OCI-LY3 (cell line): ENCODE measurements around the gene EMC9.

ENCODE experiments used
- H2AFZ ChIP-seq: fragments of 200-600, 300-600 bp; shearing (Covaris generic); 2 replicates; pipeline ENCODE4 v1.6.0; 2014; ENCODE audit warnings: antibody characterized with exemption, low read depth, low read length
- H3K27ac ChIP-seq: fragments of 200-600, 300-600 bp; sonication (generic); 2 replicates; pipeline ENCODE4 v1.5.1; 2014; ENCODE audit warnings: mild to moderate bottlenecking, low read length, moderate library complexity, mixed read lengths
- H3K27me3 ChIP-seq: fragments of 200-600, 300-600 bp; sonication (generic); 2 replicates; pipeline ENCODE4 v1.6.1; 2014; ENCODE audit warnings: low read depth, low read length, mixed read lengths
- H3K36me3 ChIP-seq: fragments of 200-600, 300-600 bp; sonication (generic); replicated peaks from 2 replicates; pipeline ENCODE3; 2014; ENCODE audit warnings: low read depth, low read length, mixed read lengths
- H3K4me1 ChIP-seq: fragments of 300-600, 200-600 bp; sonication (generic); 2 replicates; pipeline ENCODE4 v1.6.1; 2014; ENCODE audit warnings: low read length, mixed read lengths
- H3K4me2 ChIP-seq: fragments of 200-600, 300-600 bp; sonication (generic); 2 replicates; pipeline ENCODE4 v1.6.1; 2014; ENCODE audit warnings: low read length, mixed read lengths
- H3K4me3 ChIP-seq: fragments of 300-600, 200-600 bp; sonication (generic); 2 replicates; pipeline ENCODE4 v1.5.1; 2014; ENCODE audit warnings: antibody characterized with exemption, mild to moderate bottlenecking, low read length, moderate library complexity
- H3K79me2 ChIP-seq: fragments of 300-600, 200-600 bp; shearing (Covaris generic); 2 replicates; pipeline ENCODE4 v1.6.1; 2014; ENCODE audit warnings: mild to moderate bottlenecking, low read length, mixed read lengths
- H3K9ac ChIP-seq: fragments of 300-600, 200-600 bp; shearing (Covaris generic); 2 replicates; pipeline ENCODE4 v1.6.0; 2014; ENCODE audit warnings: mild to moderate bottlenecking, low read length, moderate library complexity
- H3K9me3 ChIP-seq: fragments of 200-600, 300-600 bp; shearing (Covaris generic); 2 replicates; pipeline ENCODE4 v1.6.1; 2014; ENCODE audit warnings: low read length, mixed read lengths; ENCODE audit not compliant: insufficient read depth
- H4K20me1 ChIP-seq: fragments of 200-600, 300-600 bp; sonication (generic); 2 replicates; pipeline ENCODE4 v1.6.1; 2016; ENCODE audit warnings: low read length, mixed read lengths; ENCODE audit not compliant: insufficient read depth
- CTCF ChIP-seq: fragments of 200-600, 300-600 bp; sonication (generic); IDR thresholded peaks from 2 replicates; pipeline ENCODE4 v1.5.1; 2014; ENCODE audit warnings: antibody characterized with exemption, low read length, low read depth
- EZH2phosphoT487 ChIP-seq: fragments of 200-600 bp; shearing (Covaris generic); IDR thresholded peaks from 2 replicates; pipeline ENCODE4 v1.6.1; 2018; ENCODE audit warnings: antibody characterized with exemption, mixed run types, low read depth

EMC9 gene

GRCh38 chr14:24181371-24182077 is 40.1 kb upstream of the EMC9 start:
- TF ChIP-seq CTCF (no peak), EZH2phosphoT487 (no peak)
- H3K4me1 ChIP-seq: no peaks in the 10 kb centered on the region
- no peaks in the 10 kb centered on the region for H4K20me1 ChIP-seq

DNA sequence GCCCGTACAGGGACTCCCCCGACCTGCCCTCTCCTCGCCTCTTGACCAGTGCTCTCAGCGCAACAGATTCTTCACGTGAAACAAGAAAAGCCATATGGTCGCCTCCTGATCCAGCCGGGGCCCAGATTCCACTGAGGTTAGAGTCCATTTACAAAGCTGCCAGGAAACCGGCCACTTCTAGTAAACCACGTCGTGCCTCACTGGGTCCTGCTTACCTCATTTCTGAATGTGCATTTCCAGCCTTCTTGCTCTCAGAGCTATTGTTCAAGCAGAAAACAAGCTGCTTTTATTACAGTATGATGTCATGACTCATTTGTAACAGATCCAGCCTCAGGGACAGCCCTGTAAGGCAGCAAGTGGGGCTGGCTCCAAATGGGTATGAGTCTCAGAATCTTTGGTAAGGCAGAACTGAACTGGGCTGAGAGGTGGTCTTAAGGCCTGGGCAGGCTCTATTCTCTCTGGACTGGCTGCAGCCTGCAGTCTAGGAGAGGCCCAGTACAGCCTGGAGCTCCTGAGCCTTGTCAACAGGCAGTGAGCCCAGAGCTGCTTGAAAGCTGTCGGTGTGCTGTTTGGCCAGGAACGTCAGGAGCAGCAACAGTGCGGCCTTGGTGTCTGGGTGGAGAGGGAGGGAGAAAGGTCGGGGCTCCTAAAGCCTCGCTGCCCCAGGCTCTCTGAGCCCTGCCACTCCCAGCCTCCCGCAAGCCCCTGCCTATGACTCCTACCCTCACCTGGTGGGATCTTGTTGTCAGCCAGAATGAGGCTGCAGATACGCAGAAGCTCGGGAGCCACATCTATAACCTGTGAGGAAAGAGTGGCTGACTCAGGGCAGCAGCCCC is 38.8 kb upstream of the EMC9 start:
- H3K4me3 ChIP-seq: no peak overlapping the region
- H3K9me3 ChIP-seq: no peaks in the 10 kb centered on the region
- no peak overlapping the region for H3K9ac ChIP-seq
- no peaks in the 10 kb centered on the region for H3K27me3 ChIP-seq
- no peak overlapping the region for H3K27ac ChIP-seq
- H2AFZ ChIP-seq: no peak overlapping the region
- H3K4me2 ChIP-seq: no peak overlapping the region
- no peaks in the 10 kb centered on the region for H3K4me1 ChIP-seq
- peaks cover 59% of the 10 kb centered on the region for H3K36me3 ChIP-seq
- no peaks in the 10 kb centered on the region for H3K79me2 ChIP-seq
- no peak for TF ChIP-seq EZH2phosphoT487
- no peak for TF ChIP-seq CTCF
- H4K20me1 ChIP-seq: no peaks in the 10 kb centered on the region

More at GRCh38 chr14:24181371-24182077, 40.1 kb upstream of the EMC9 start:
- no peak overlapping the region for H3K4me3 ChIP-seq
- H3K4me2 ChIP-seq: no peak overlapping the region
- H3K27me3 ChIP-seq: no peaks in the 10 kb centered on the region
- peaks cover 71% of the 10 kb centered on the region for H3K36me3 ChIP-seq
- H3K9ac ChIP-seq: no peak overlapping the region
- no peaks in the 10 kb centered on the region for H3K9me3 ChIP-seq
- no peak overlapping the region for H3K27ac ChIP-seq
- no peak overlapping the region for H2AFZ ChIP-seq
- H3K79me2 ChIP-seq: peaks cover 5% of the 10 kb centered on the region; the same call in 1 of the 2 replicates

- H3K27ac ChIP-seq: no peak overlapping the region
- no peaks in the 10 kb centered on the region for H3K79me2 ChIP-seq
- TF ChIP-seq EZH2phosphoT487: no peak
- TF ChIP-seq CTCF: no peak
- no peaks in the 10 kb centered on the region for H3K4me1 ChIP-seq
- no peaks in the 10 kb centered on the region for H3K9me3 ChIP-seq
- no peaks in the 10 kb centered on the region for H4K20me1 ChIP-seq
- no peak overlapping the region for H3K9ac ChIP-seq
- H2AFZ ChIP-seq: no peak overlapping the region
- no peak overlapping the region for H3K4me2 ChIP-seq
- no peak overlapping the region for H3K4me3 ChIP-seq
- H3K27me3 ChIP-seq: no peaks in the 10 kb centered on the region
- H3K36me3 ChIP-seq: peaks cover 52% of the 10 kb centered on the region
Measured at GRCh38 chr14:24179294-24179960, 38.0 kb upstream of the EMC9 start.
